Measurements from ENCODE around the gene FBXO38. TPM values are rescaled to one million over a fixed set of nuclear protein-coding genes. Genes with fewer than 3 reads are reported as not detected.

The FBXO38 gene
- total and polyA plus RNA-seq, 2 of the 4 experiments (the other 2 are of a cell fraction) = 14.9 to 70.1 TPM

GRCh38 chr5:148428848-148429247 is 45.1 kb downstream of the FBXO38 start:
- DNase-seq = no peak
- H2BK5ac ChIP-seq (ENCODE audit: low read depth, low read length, poor library complexity, severe bottlenecking) = no peak overlapping the region
- no peaks in the 10 kb centered on the region for H3K27me3 ChIP-seq (ENCODE audit: control insufficient read depth, insufficient read depth, low read length)
- no peak overlapping the region for H3K27ac ChIP-seq (ENCODE audit: insufficient read depth, low read length)
- in situ Hi-C loops (cut with MboI; ENCODE audit: low sequenced_read_pairs) (loop anchor here (25.0 kb wide), 1 partner anchor 808 kb away; no protein-coding TSS in a partner anchor), intact Hi-C loops (cut with micrococcal nuclease) (loop anchor here (1.0 kb wide), 1 partner anchor 10 kb away; no protein-coding TSS in a partner anchor), dilution Hi-C loops (cut with HindIII; ENCODE audit: low sequenced_read_pairs, unreplicated experiment) (no loop called here)
- no peaks in the 10 kb centered on the region for H3K9me3 ChIP-seq (ENCODE audit: control insufficient read depth, insufficient read depth, low read length)
- H2BK120ac ChIP-seq (ENCODE audit: low read depth, low read length) = no peak overlapping the region
- no peak overlapping the region for H4K8ac ChIP-seq (ENCODE audit: low read depth in 2 of 2, low read length in 2 of 2)
- no peak overlapping the region for H3K56ac ChIP-seq (ENCODE audit: extremely low read depth, insufficient read depth, low read length)
- no peak overlapping the region for H4K91ac ChIP-seq (ENCODE audit: insufficient read depth, low read depth, low read length)
- no peak for ATAC-seq (ENCODE audit: low read depth)
- ChIA-PET CTCF (no interaction called here), POLR2A (ENCODE audit: unreplicated experiment) (no interaction called here)
- no peak overlapping the region for H3K4me3 ChIP-seq (ENCODE audit: insufficient read depth, low read depth, low read length)
- TF ChIP-seq, protein P1, sequence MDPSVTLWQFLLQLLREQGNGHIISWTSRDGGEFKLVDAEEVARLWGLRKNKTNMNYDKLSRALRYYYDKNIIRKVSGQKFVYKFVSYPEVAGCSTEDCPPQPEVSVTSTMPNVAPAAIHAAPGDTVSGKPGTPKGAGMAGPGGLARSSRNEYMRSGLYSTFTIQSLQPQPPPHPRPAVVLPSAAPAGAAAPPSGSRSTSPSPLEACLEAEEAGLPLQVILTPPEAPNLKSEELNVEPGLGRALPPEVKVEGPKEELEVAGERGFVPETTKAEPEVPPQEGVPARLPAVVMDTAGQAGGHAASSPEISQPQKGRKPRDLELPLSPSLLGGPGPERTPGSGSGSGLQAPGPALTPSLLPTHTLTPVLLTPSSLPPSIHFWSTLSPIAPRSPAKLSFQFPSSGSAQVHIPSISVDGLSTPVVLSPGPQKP (IDR thresholded peaks at IDR 0.05; ENCODE audit: borderline replicate concordance, low read depth, low read length) = no peak
- no peak for TF ChIP-seq POLR2A (IDR thresholded peaks at IDR 0.05; ENCODE audit: low read depth, low read length)
- TF ChIP-seq FOS (IDR thresholded peaks at IDR 0.05; ENCODE audit: low read depth, low read length) = no peak
- TF ChIP-seq USF2 (IDR thresholded peaks at IDR 0.05; ENCODE audit: low read depth, low read length) = no peak
- no peak for TF ChIP-seq MXI1 (IDR thresholded peaks at IDR 0.05; ENCODE audit: borderline replicate concordance, low read depth, low read length)
- no peak for TF ChIP-seq RAD21 (IDR thresholded peaks at IDR 0.05; ENCODE audit: low read length)
- no peak for TF ChIP-seq NFE2L2 (IDR thresholded peaks at IDR 0.05; ENCODE audit: low read depth, low read length)
- no peak for TF ChIP-seq BHLHE40 (IDR thresholded peaks at IDR 0.05; ENCODE audit: low read depth, low read length)
- no peak for TF ChIP-seq RFX5 (IDR thresholded peaks at IDR 0.05; ENCODE audit: low read depth, low read length)
- TF ChIP-seq SMC3 (IDR thresholded peaks at IDR 0.05; ENCODE audit: low read depth, low read length) = no peak
- no peak for TF ChIP-seq CEBPB (IDR thresholded peaks at IDR 0.05; ENCODE audit: low read depth, low read length)
- TF ChIP-seq RCOR1 (IDR thresholded peaks at IDR 0.05; ENCODE audit: insufficient replicate concordance, low read length) = no peak
- no peak for TF ChIP-seq MAZ (IDR thresholded peaks at IDR 0.05; ENCODE audit: borderline replicate concordance, low read depth, low read length)
- no peak for TF ChIP-seq CHD1 (IDR thresholded peaks at IDR 0.05; ENCODE audit: low read depth, low read length)
- no peak for TF ChIP-seq CTCF (conservative IDR thresholded peaks at IDR 0.05; ENCODE audit: low read depth, low read length)
- no peak for TF ChIP-seq MAFK (IDR thresholded peaks at IDR 0.05; ENCODE audit: low read depth, low read length)
- no peak overlapping the region for H3K18ac ChIP-seq (ENCODE audit: low read depth, low read length)
- no peak overlapping the region for H2AK9ac ChIP-seq (replicated peaks; ENCODE audit: low read depth, low read length, poor library complexity)
- no peak overlapping the region for H3K23ac ChIP-seq (ENCODE audit: low read depth, low read length)
- no peak overlapping the region for H2BK15ac ChIP-seq (ENCODE audit: low read depth, low read length)
- H2BK20ac ChIP-seq (ENCODE audit: low read depth, low read length) = no peak overlapping the region
- no peak overlapping the region for H4K5ac ChIP-seq (ENCODE audit: low read depth, low read length)
- H3K9me1 ChIP-seq (ENCODE audit: insufficient read depth, low read length) = no peaks in the 10 kb centered on the region
- peaks cover 8 to 20% of the 10 kb centered on the region in 2 experiments; a peak in 3 of 4 replicates for H3K79me1 ChIP-seq (ENCODE audit: low read depth in 1 of 2, low read length in 2 of 2)
- H2AK5ac ChIP-seq (ENCODE audit: low read depth, low read length) = no peak overlapping the region
- H3K36me3 ChIP-seq (ENCODE audit: control insufficient read depth, insufficient read depth, low read length) = peaks cover 40% of the 10 kb centered on the region
- no peak overlapping the region for H3K4ac ChIP-seq (ENCODE audit: low read depth, low read length)
- no peaks in the 10 kb centered on the region for H4K20me1 ChIP-seq (ENCODE audit: insufficient read depth, low read length)
- H3K4me1 ChIP-seq (ENCODE audit: control insufficient read depth, insufficient read depth, low read length) = no peaks in the 10 kb centered on the region
- H2AFZ ChIP-seq (replicated peaks; ENCODE audit: low read length, poor library complexity) = no peak overlapping the region
- H3K9ac ChIP-seq (ENCODE audit: low read depth, low read length) = no peak overlapping the region
- WGBS, 2 experiments (ENCODE audit: extremely low coverage in 2 of 2, insufficient read length in 1 of 2) = no CpG with 5 or more reads among the region's 2 CpGs
- no peak overlapping the region for H3K14ac ChIP-seq (replicated peaks; ENCODE audit: low read depth, low read length)
- BruUV-seq (replicated peaks) = no TSS peak
- no peak overlapping the region for H3K4me2 ChIP-seq (ENCODE audit: low read depth, low read length)

All from IMR-90 (cell line).